ENCODE measurements around the gene ANK3.

Gene ANK3

DNA sequence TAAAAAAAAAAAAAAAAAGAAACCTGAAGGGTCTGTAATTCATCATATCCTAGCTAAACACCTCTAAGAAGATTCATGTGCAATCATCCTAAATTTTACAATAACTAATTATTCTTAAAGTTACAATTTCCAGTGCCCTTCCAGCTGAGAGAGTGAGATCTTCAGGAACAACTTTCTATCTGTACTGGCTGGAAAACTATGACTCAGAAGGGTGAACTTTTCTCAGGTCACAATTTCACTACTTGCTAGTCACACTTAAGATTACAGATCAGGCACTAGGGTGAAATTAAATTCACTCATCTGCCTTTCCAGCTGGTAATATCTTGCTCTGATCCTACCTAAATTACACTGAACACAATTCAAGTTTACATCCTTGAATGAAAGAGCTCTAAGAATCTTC is 158.8 kb downstream of the ANK3 start:
- in situ Hi-C loops (cut with HindIII; ENCODE audit: low sequenced_read_pairs), result no loop called here
- no peak for DNase-seq (ENCODE audit: low read depth)
- TF ChIP-seq, protein P1, sequence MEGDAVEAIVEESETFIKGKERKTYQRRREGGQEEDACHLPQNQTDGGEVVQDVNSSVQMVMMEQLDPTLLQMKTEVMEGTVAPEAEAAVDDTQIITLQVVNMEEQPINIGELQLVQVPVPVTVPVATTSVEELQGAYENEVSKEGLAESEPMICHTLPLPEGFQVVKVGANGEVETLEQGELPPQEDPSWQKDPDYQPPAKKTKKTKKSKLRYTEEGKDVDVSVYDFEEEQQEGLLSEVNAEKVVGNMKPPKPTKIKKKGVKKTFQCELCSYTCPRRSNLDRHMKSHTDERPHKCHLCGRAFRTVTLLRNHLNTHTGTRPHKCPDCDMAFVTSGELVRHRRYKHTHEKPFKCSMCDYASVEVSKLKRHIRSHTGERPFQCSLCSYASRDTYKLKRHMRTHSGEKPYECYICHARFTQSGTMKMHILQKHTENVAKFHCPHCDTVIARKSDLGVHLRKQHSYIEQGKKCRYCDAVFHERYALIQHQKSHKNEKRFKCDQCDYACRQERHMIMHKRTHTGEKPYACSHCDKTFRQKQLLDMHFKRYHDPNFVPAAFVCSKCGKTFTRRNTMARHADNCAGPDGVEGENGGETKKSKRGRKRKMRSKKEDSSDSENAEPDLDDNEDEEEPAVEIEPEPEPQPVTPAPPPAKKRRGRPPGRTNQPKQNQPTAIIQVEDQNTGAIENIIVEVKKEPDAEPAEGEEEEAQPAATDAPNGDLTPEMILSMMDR (IDR thresholded peaks at IDR 0.05; ENCODE audit: low read depth, low read length, missing control alignments), result no peak
- no peak overlapping the region for H3K4me3 ChIP-seq (ENCODE audit: low read depth, low read length)

DNA sequence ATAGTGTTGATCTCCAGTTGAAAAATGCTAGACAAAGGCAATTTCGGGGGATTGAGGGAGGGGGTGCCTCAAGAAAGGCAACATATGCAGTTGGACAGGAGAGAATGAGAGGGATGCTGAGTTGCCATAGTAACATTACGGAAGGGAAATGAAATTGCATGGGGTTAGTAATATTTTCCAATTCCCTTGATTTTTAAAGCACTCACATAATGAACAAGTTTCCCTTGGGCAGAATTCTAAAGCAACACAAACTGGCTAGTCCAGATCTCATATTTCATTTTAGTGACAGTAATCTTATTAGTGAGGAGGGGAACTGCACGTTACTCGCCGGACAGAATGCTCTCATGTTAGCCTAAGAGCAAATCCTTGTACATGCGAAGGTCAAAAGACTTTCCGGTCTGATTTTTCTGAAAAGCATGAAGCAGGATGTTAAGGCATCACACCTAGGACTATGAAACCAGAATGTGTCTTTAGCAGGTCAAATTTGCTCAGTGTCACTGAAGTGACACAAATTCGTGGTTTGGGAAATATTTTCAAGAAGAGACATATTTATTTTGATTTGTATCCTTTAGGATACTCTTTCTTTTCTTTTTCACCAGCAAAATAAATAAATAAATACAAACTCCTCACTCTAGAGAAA is 165.5 kb downstream of the ANK3 start:
- TF ChIP-seq, protein P1 (IDR thresholded peaks at IDR 0.05; ENCODE audit: low read depth, low read length, missing control alignments), result no peak
- DNase-seq (ENCODE audit: low read depth), result no peak
- no peak overlapping the region for H3K4me3 ChIP-seq (ENCODE audit: low read depth, low read length)
- in situ Hi-C loops (cut with HindIII; ENCODE audit: low sequenced_read_pairs), result loop anchor here (25.0 kb wide), 1 partner anchor 213 kb away; no protein-coding TSS in a partner anchor

- TF ChIP-seq, protein P1 (IDR thresholded peaks at IDR 0.05; ENCODE audit: low read depth, low read length, missing control alignments), result no peak
- no peak for DNase-seq (ENCODE audit: low read depth)
- in situ Hi-C loops (cut with HindIII; ENCODE audit: low sequenced_read_pairs), result loop anchor here (25.0 kb wide), 1 partner anchor 215 kb away; no protein-coding TSS in a partner anchor
- H3K4me3 ChIP-seq (ENCODE audit: low read depth, low read length), result no peak overlapping the region
Observed at GRCh38 chr10:60222047-60222446, 167.6 kb downstream of the ANK3 start.

GRCh38 chr10:60212195-60212594 is 177.5 kb downstream of the ANK3 start:
- H3K4me3 ChIP-seq (ENCODE audit: low read depth, low read length), result no peak overlapping the region
- TF ChIP-seq, protein P1 (IDR thresholded peaks at IDR 0.05; ENCODE audit: low read depth, low read length, missing control alignments), result no peak
- no peak for DNase-seq (ENCODE audit: low read depth)
- in situ Hi-C loops (cut with HindIII; ENCODE audit: low sequenced_read_pairs), result loop anchor here (25.0 kb wide), 1 partner anchor 225 kb away; no protein-coding TSS in a partner anchor

DNA sequence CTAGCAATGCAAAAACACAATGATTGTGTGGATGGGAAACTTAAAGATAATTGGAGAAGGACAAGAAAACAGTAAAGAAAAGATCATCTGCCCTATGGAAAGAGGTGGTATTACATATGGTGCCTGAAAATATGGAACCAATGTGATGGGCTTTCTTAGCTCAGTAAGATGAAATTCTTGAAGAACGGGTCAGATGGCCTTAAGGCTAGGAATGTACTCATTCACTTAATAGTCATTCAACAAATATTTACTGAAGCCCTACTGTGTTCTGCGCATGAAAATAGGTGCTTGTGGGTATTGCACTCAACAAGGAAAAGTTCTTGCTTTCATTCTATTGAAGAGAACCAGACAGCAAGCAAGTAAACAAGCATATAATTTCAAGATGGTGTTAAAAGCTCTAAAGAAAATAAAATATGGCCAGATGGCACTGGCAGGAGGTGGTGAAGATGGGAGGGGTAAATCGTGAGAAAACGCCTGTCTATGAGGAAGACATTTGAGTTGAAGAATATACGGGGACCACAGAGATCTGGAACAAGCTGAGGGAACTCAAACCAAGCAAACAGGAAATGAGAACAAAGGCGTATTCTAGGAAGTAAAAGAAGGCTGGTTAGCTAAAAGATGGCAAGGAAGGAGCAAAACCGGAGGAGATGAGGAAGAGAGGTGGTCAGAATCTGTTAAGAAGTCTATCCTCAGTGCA is 179.7 kb downstream of the ANK3 start:
- in situ Hi-C loops (cut with HindIII; ENCODE audit: low sequenced_read_pairs), result loop anchor here (5.0 to 25.0 kb wide), 2 partner anchors 48 to 227 kb away; no protein-coding TSS in a partner anchor
- DNase-seq (ENCODE audit: low read depth), result no peak
- TF ChIP-seq, protein P1 (IDR thresholded peaks at IDR 0.05; ENCODE audit: low read depth, low read length, missing control alignments), result no peak
- no peak overlapping the region for H3K4me3 ChIP-seq (ENCODE audit: low read depth, low read length)

GRCh38 chr10:60208676-60209269 is 180.9 kb downstream of the ANK3 start:
- DNase-seq (ENCODE audit: low read depth), result peak; percentile 22
- in situ Hi-C loops (cut with HindIII; ENCODE audit: low sequenced_read_pairs), result loop anchor here (5.0 to 25.0 kb wide), 2 partner anchors 46 to 229 kb away; no protein-coding TSS in a partner anchor
- TF ChIP-seq, protein P1 (IDR thresholded peaks at IDR 0.05; ENCODE audit: low read depth, low read length, missing control alignments), result peak; percentile 79
- H3K4me3 ChIP-seq (ENCODE audit: low read depth, low read length), result no peak overlapping the region

All from astrocyte of the cerebellum (primary cell).